H1 (cell line): Measurements from ENCODE around the gene CES3. TPM values are rescaled to one million over a fixed set of nuclear protein-coding genes. Genes with fewer than 3 reads are reported as not detected.

Experiments
- CTCF ChIA-PET: fragments of 300-600 bp; sonication (Branson Sonifier 250); formaldehyde crosslinking; loops from one replicate; lab custom pipeline; 2021; ENCODE audit not compliant: partially characterized antibody; lab: Charles Lee
- POLR2A ChIA-PET: fragments of 300-600 bp; sonication (Branson Sonifier 250); formaldehyde crosslinking; loops from one replicate; lab custom pipeline; 2021; ENCODE audit warnings: inconsistent platforms; ENCODE audit not compliant: partially characterized antibody; lab: Charles Lee
- DNase-seq, 2 experiments: peaks; one replicate each; pipeline versions ENCODE4 v3.0.0 to v3.0.0-alpha.2; 2010 to 2022; ENCODE audit warnings: low spot score in 2 of 2, low read depth in 1 of 2, mixed read lengths in 1 of 2
- FAIRE-seq: peaks from 2 replicates; lab custom pipeline; 2011; peaks lifted over from hg19 to GRCh38; lab: Jason Lieb, UNC
- H2AFZ ChIP-seq: 2 replicates; pipeline ENCODE4 v1.8.1; 2012; ENCODE audit warnings: low read length, inconsistent platforms
- H2AK5ac ChIP-seq: 2 replicates; pipeline ENCODE4 v1.6.1; 2013; ENCODE audit warnings: low read depth, low read length
- H2BK120ac ChIP-seq: replicated peaks from 2 replicates; pipeline ENCODE3; 2013; ENCODE audit warnings: low read depth, low read length, inconsistent platforms
- H2BK12ac ChIP-seq: 2 replicates; pipeline ENCODE4 v1.6.1; 2013; ENCODE audit warnings: low read depth, low read length
- H2BK15ac ChIP-seq: 2 replicates; pipeline ENCODE4 v1.6.1; 2013; ENCODE audit warnings: low read length
- H2BK20ac ChIP-seq: 2 replicates; pipeline ENCODE4 v1.6.1; 2013; ENCODE audit warnings: low read length
- H2BK5ac ChIP-seq: 2 replicates; pipeline ENCODE4 v1.6.1; 2013; ENCODE audit warnings: low read depth, low read length
- H3K14ac ChIP-seq: 2 replicates; pipeline ENCODE4 v1.6.1; 2013; ENCODE audit warnings: inconsistent platforms; ENCODE audit not compliant: insufficient read length
- H3K18ac ChIP-seq: 2 replicates; pipeline ENCODE4 v1.6.1; 2013; ENCODE audit warnings: low read length; ENCODE audit errors: extremely low read depth
- H3K23ac ChIP-seq: 2 replicates; pipeline ENCODE4 v1.6.1; 2013; ENCODE audit warnings: inconsistent platforms; ENCODE audit not compliant: insufficient read length
- H3K23me2 ChIP-seq: 2 replicates; pipeline ENCODE4 v1.6.1; 2013; ENCODE audit warnings: low read depth, low read length
- H3K27ac ChIP-seq: 2 replicates; pipeline ENCODE4 v1.6.1; 2011; ENCODE audit warnings: low read depth, low read length, inconsistent platforms
- H3K27me3 ChIP-seq, 4 experiments: replicated peaks in 1 of 4; 1 replicate in 1 of 4; 2 replicates in 3 of 4; pipeline versions ENCODE4 v1.6.1 to v1.8.1; 2011 to 2013; ENCODE audit warnings: low read length in 3 of 4, mild to moderate bottlenecking in 3 of 4, inconsistent platforms in 2 of 4, mixed read lengths in 2 of 4, moderate library complexity in 1 of 4; ENCODE audit not compliant: control insufficient read depth in 3 of 4, insufficient read depth in 3 of 4; ENCODE audit errors: extremely low read depth in 1 of 4
- H3K36me3 ChIP-seq, 4 experiments: 2 replicates each; pipeline versions ENCODE4 v1.6.1 to v1.8.1; 2011 to 2013; ENCODE audit warnings: mild to moderate bottlenecking in 4 of 4, low read length in 3 of 4, moderate library complexity in 2 of 4, control low read depth in 1 of 4, inconsistent platforms in 1 of 4; ENCODE audit not compliant: insufficient read depth in 4 of 4, control insufficient read depth in 2 of 4
- H3K4ac ChIP-seq: replicated peaks from 2 replicates; pipeline ENCODE3; 2013; ENCODE audit warnings: low read length, low read depth, mixed read lengths, inconsistent platforms; ENCODE audit not compliant: insufficient read length
- H3K4me1 ChIP-seq, 4 experiments: replicated peaks in 1 of 4; 1 replicate in 1 of 4; 2 replicates in 3 of 4; pipeline versions ENCODE4 v1.6.1 to v1.8.1; 2011 to 2013; ENCODE audit warnings: low read length in 3 of 4, inconsistent platforms in 2 of 4, mixed read lengths in 1 of 4; ENCODE audit not compliant: insufficient read depth in 4 of 4, control insufficient read depth in 3 of 4
- H3K4me2 ChIP-seq, 2 experiments: 2 replicates each; pipeline versions ENCODE4 v1.6.1 to v1.8.1; 2011 to 2013; ENCODE audit warnings: low read depth in 2 of 2, low read length in 2 of 2, control low read depth in 1 of 2, inconsistent platforms in 1 of 2, mild to moderate bottlenecking in 1 of 2; ENCODE audit not compliant: insufficient read depth in 1 of 2
- H3K4me3 ChIP-seq, 4 experiments: fragments of 200-600, 300-600 bp in 1 of 4; sonication (generic), shearing (Covaris generic), sonication (Bioruptor Twin) in 1 of 4; 2 replicates each; pipeline versions ENCODE4 v1.5.1 to v1.8.1; 2011 to 2016; ENCODE audit warnings: low read length in 4 of 4, low read depth in 3 of 4, control low read depth in 2 of 4, inconsistent platforms in 2 of 4, mild to moderate bottlenecking in 2 of 4, mixed read lengths in 1 of 4, moderate library complexity in 1 of 4; ENCODE audit not compliant: insufficient read depth in 2 of 4; ENCODE audit errors: extremely low read depth in 1 of 4
- H3K56ac ChIP-seq: replicated peaks from 2 replicates; pipeline ENCODE3; 2013; ENCODE audit warnings: low read depth, mild to moderate bottlenecking, mixed read lengths, low read length, inconsistent platforms; ENCODE audit not compliant: insufficient read length
- H3K79me1 ChIP-seq: 2 replicates; pipeline ENCODE4 v1.6.1; 2013; ENCODE audit warnings: low read depth, low read length, control low read depth
- H3K79me2 ChIP-seq, 2 experiments: 2 replicates each; pipeline versions ENCODE4 v1.6.1 to v1.8.1; 2012 to 2013; ENCODE audit warnings: low read length in 2 of 2, mild to moderate bottlenecking in 2 of 2, inconsistent platforms in 1 of 2; ENCODE audit not compliant: insufficient read depth in 2 of 2, control insufficient read depth in 1 of 2
- H3K9ac ChIP-seq, 4 experiments: replicated peaks in 1 of 4; 1 replicate in 1 of 4; 2 replicates in 3 of 4; pipeline versions ENCODE4 v1.6.1 to v1.8.1; 2011 to 2013; ENCODE audit warnings: low read depth in 3 of 4, low read length in 3 of 4, control low read depth in 2 of 4, mild to moderate bottlenecking in 2 of 4, moderate library complexity in 2 of 4, inconsistent platforms in 1 of 4; ENCODE audit errors: extremely low read depth in 1 of 4
- H3K9me3 ChIP-seq, 2 experiments: 2 replicates each; pipeline versions ENCODE4 v1.6.1 to v1.8.1; 2012 to 2013; ENCODE audit warnings: mild to moderate bottlenecking in 2 of 2, moderate library complexity in 2 of 2, control low read depth in 1 of 2, inconsistent platforms in 1 of 2, low read depth in 1 of 2, low read length in 1 of 2, mixed read lengths in 1 of 2; ENCODE audit not compliant: insufficient read depth in 2 of 2
- H4K20me1 ChIP-seq, 2 experiments: replicated peaks in 1 of 2; 2 replicates each; pipeline versions ENCODE3 to v1.8.1; 2011 to 2013; ENCODE audit warnings: inconsistent platforms in 2 of 2, low read length in 2 of 2, mild to moderate bottlenecking in 1 of 2; ENCODE audit not compliant: insufficient read depth in 2 of 2, control insufficient read depth in 1 of 2
- H4K5ac ChIP-seq: 2 replicates; pipeline ENCODE4 v1.6.1; 2013; ENCODE audit warnings: low read length, low read depth, mixed read lengths, inconsistent platforms; ENCODE audit not compliant: insufficient read length
- H4K8ac ChIP-seq: 2 replicates; pipeline ENCODE4 v1.8.0; 2013; ENCODE audit warnings: mild to moderate bottlenecking, moderate library complexity, low read length, inconsistent platforms; ENCODE audit not compliant: insufficient read depth; ENCODE audit errors: extremely low read depth
- H4K91ac ChIP-seq: replicated peaks from 2 replicates; pipeline ENCODE3; 2013; ENCODE audit warnings: low read length, mixed read lengths, inconsistent platforms; ENCODE audit not compliant: insufficient read length
- CEBPB ChIP-seq: IDR thresholded peaks from 2 replicates; pipeline ENCODE4 v1.6.1; 2012; ENCODE audit warnings: low read depth, low read length
- CTBP2 ChIP-seq: IDR thresholded peaks from 2 replicates; pipeline ENCODE4 v1.7.0; 2011; ENCODE audit warnings: borderline replicate concordance, mild to moderate bottlenecking, moderate library complexity, mixed read lengths, low read length; ENCODE audit not compliant: insufficient read depth, insufficient read length
- EGR1 ChIP-seq: IDR thresholded peaks from 2 replicates; pipeline ENCODE4 v1.6.1; 2011; ENCODE audit warnings: low read depth, low read length, borderline replicate concordance
- KDM5A ChIP-seq: fragments of 200-600 bp; IDR thresholded peaks from 2 replicates; pipeline ENCODE4 v1.7.1; 2012; ENCODE audit warnings: mild to moderate bottlenecking, low read length, inconsistent platforms, mixed read lengths
- TCF12 ChIP-seq: IDR thresholded peaks from 2 replicates; pipeline ENCODE4 v1.6.1; 2011; ENCODE audit warnings: low read depth, mild to moderate bottlenecking, low read length
- USF2 ChIP-seq: IDR thresholded peaks from 2 replicates; pipeline ENCODE4 v1.6.1; 2011; ENCODE audit warnings: low read length, improper control_type of control experiment
- WGBS, 2 experiments: shearing (Covaris generic) in 1 of 2; methylation state at CpG; one replicate each; pipeline versions ENCODE4 v1.1.6 to v1.1.7; 2013 to 2015; ENCODE audit warnings: low lambda C conversion rate in 2 of 2, mixed read lengths in 2 of 2, inconsistent platforms in 1 of 2, low coverage in 1 of 2, missing lambda C conversion rate in 1 of 2; ENCODE audit not compliant: insufficient replicate concordance in 2 of 2, insufficient coverage in 1 of 2, insufficient read length in 1 of 2; ENCODE audit errors: extremely low coverage in 1 of 2, missing lambda C conversion rate in 1 of 2; 5-methylcytosine and 5-hydroxymethylcytosine counted together
- polyA plus RNA-seq, 7 experiments: library from polyadenylated mRNA; depleted of rRNA in 3 of 7; stranded (reverse) in 5 of 7; unstranded in 2 of 7; fragments of >200 nt in 5 of 7; fragments of 200-250 nt in 2 of 7; gene quantifications; 1 replicate in 5 of 7; 2 replicates in 1 of 7; 4 replicates in 1 of 7; pipeline versions ENCODE4 v1.2.1 to v1.2.3, GENCODE V29; 2011 to 2013; ENCODE audit warnings: missing spikeins in 2 of 7, mixed read lengths in 2 of 7
- total RNA-seq: library from RNA; stranded (reverse); fragmentation: NEBNext Ultra II Directional; extraction: Animal tissue kit (Norgen Biotek cat#: 25700); gene quantifications from 2 replicates; pipeline ENCODE4 v1.2.1, GENCODE V29; 2021

Gene CES3
- total and polyA plus RNA-seq, 2 of the 8 experiments (the other 6 are each of a cell fraction or from before 2014, with no cell fraction given): 1.6 to 2.2 TPM

GRCh38 chr16:66942981-66943380 is 18.1 kb upstream of the CES3 start:
- Histone ChIP-seq H2AK5ac (no peak overlapping the region), H4K91ac (no peak overlapping the region), H3K4ac (no peak overlapping the region), H4K20me1 (peaks cover 0 to 3% of the 10 kb centered on the region in 2 experiments), H3K14ac (no peak overlapping the region), H3K9me3 (no peaks in the 10 kb centered on the region), H3K18ac (no peak overlapping the region), H2BK120ac (no peak overlapping the region), H3K23ac (no peak overlapping the region), H4K5ac (no peak overlapping the region), H2BK12ac (no peak overlapping the region)
- WGBS, 2 experiments: 92% methylated on average over 5 of the region's 5 CpGs; no CpG with 5 or more reads in 1 of the 2 experiments
- TF ChIP-seq USF2 (no peak), EGR1 (no peak), KDM5A (no peak), CEBPB (no peak), CTBP2 (no peak), TCF12 (no peak)
- TF ChIP-seq, all 59 proteins: peak for 0
- H3K79me1 ChIP-seq: no peaks in the 10 kb centered on the region
- no peak overlapping the region for H3K56ac ChIP-seq
- FAIRE-seq: no peak
- no peak overlapping the region for H3K4me2 ChIP-seq
- peaks cover 3 to 8% (median 7%) of the 10 kb centered on the region in 4 experiments for H3K27me3 ChIP-seq
- POLR2A ChIA-PET: interaction anchor here (0.9 to 1.9 kb wide), 4 partner anchors 14 to 42 kb away, joined by 3 to 6 read pairs (median 3); partner anchors contain the start of gene CDH16
- no peak for DNase-seq
- H2BK15ac ChIP-seq: no peak overlapping the region
- no peaks in the 10 kb centered on the region; the same call in 1 of the 2 replicates for H3K23me2 ChIP-seq
- H3K4me1 ChIP-seq: peaks cover 0 to 3% (median 1%) of the 10 kb centered on the region in 4 experiments; a peak in 1 of 7 replicates
- H3K27ac ChIP-seq: no peak overlapping the region
- no peaks in the 10 kb centered on the region for H3K79me2 ChIP-seq
- CTCF ChIA-PET: interaction anchor here (0.9 to 4.7 kb wide), 10 partner anchors 11 to 342 kb away, joined by 3 to 18 read pairs (median 4); no protein-coding TSS in a partner anchor
- H3K36me3 ChIP-seq: peaks cover 5 to 18% (median 15%) of the 10 kb centered on the region in 4 experiments; a peak in 7 of 8 replicates
- H4K8ac ChIP-seq: no peak overlapping the region; the same call in 1 of the 2 replicates
- no peak overlapping the region for H3K4me3 ChIP-seq
- H2BK20ac ChIP-seq: no peak overlapping the region
- no peak overlapping the region for H3K9ac ChIP-seq
- no peak overlapping the region for H2BK5ac ChIP-seq
- H2AFZ ChIP-seq: no peak overlapping the region
